SU-DHL-6 (cell line): ENCODE results near the gene SPINT2.

Experiments used
- H2AFZ ChIP-seq: fragments of 200-600 bp; sonication (generic); 2 replicates; pipeline ENCODE4 v1.6.1; 2014; ENCODE audit warnings: low read depth, mild to moderate bottlenecking, moderate library complexity, mixed read lengths, antibody characterized with exemption, low read length; ENCODE audit not compliant: severe bottlenecking
- H3F3A ChIP-seq: fragments of 200-600 bp; shearing (Covaris generic); 2 replicates; pipeline ENCODE4 v1.6.0; 2016; ENCODE audit warnings: antibody characterized with exemption, mild to moderate bottlenecking; ENCODE audit not compliant: insufficient read depth
- H3K27ac ChIP-seq: fragments of 200-600 bp; sonication (generic); 2 replicates; pipeline ENCODE4 v1.5.1; 2016; ENCODE audit warnings: low read depth, mild to moderate bottlenecking, low read length, moderate library complexity, mixed read lengths
- H3K27me3 ChIP-seq: fragments of 200-600 bp; sonication (generic), shearing (Covaris generic); 2 replicates; pipeline ENCODE4 v1.6.0; 2014; ENCODE audit warnings: mild to moderate bottlenecking, low read length
- H3K36me3 ChIP-seq: fragments of 200-600 bp; sonication (generic); 2 replicates; pipeline ENCODE4 v1.6.1; 2014; ENCODE audit warnings: mild to moderate bottlenecking, low read length, mixed read lengths
- H3K4me2 ChIP-seq: fragments of 300-600, 200-600 bp; shearing (Covaris generic), sonication (generic); 2 replicates; pipeline ENCODE4 v1.6.0; 2014; ENCODE audit warnings: low read length, low read depth, mild to moderate bottlenecking; ENCODE audit not compliant: poor library complexity, severe bottlenecking
- H3K4me3 ChIP-seq: fragments of 200-600 bp; sonication (generic); 2 replicates; pipeline ENCODE4 v1.5.1; 2014; ENCODE audit warnings: antibody characterized with exemption, low read length, mild to moderate bottlenecking, mixed read lengths; ENCODE audit not compliant: insufficient read depth, poor library complexity, severe bottlenecking
- H3K79me2 ChIP-seq: fragments of 200-600 bp; sonication (generic); 2 replicates; pipeline ENCODE4 v1.6.1; 2014; ENCODE audit warnings: mild to moderate bottlenecking, low read length, moderate library complexity; ENCODE audit not compliant: insufficient read depth
- H3K9ac ChIP-seq: fragments of 200-600 bp; sonication (generic); 2 replicates; pipeline ENCODE4 v1.7.0; 2014; ENCODE audit warnings: mild to moderate bottlenecking, low read length
- H3K9me2 ChIP-seq: fragments of 200-600 bp; sonication (generic); replicated peaks from 2 replicates; pipeline ENCODE4 v1.6.1; 2014; ENCODE audit warnings: low read length; ENCODE audit not compliant: insufficient read depth
- H3K9me3 ChIP-seq: fragments of 200-600 bp; sonication (generic); 2 replicates; pipeline ENCODE4 v1.6.1; 2014; ENCODE audit warnings: low read length, mixed read lengths; ENCODE audit not compliant: insufficient read depth
- H4K20me1 ChIP-seq: fragments of 200-600 bp; sonication (generic); 2 replicates; pipeline ENCODE4 v1.6.1; 2014; ENCODE audit warnings: low read depth, mild to moderate bottlenecking, antibody characterized with exemption, low read length, moderate library complexity, mixed read lengths
- CTCF ChIP-seq: fragments of 200-600 bp; sonication (generic); IDR thresholded peaks from one replicate; pipeline ENCODE4 v1.5.1; 2017; ENCODE audit warnings: antibody characterized with exemption, mild to moderate bottlenecking, low read length, moderate library complexity; ENCODE audit not compliant: insufficient read depth, poor library complexity, severe bottlenecking
- EZH2phosphoT487 ChIP-seq: fragments of 200-600 bp; sonication (generic), shearing (Covaris generic); conservative IDR thresholded peaks from 2 replicates; pipeline ENCODE4 v1.6.1; 2018; ENCODE audit warnings: mild to moderate bottlenecking, antibody characterized with exemption, low read length, moderate library complexity, mixed read lengths

SPINT2 gene

GRCh38 chr19:38263689-38264485, 486 bp upstream of the SPINT2 start:
- H3K9me2 ChIP-seq = no peaks in the 10 kb centered on the region
- H3K36me3 ChIP-seq = no peaks in the 10 kb centered on the region
- no peaks in the 10 kb centered on the region for H3K9me3 ChIP-seq
- no peaks in the 10 kb centered on the region for H3K27me3 ChIP-seq
- peak overlapping the region; percentile 65 for H3K4me3 ChIP-seq
- H3K27ac ChIP-seq = no peak overlapping the region
- TF ChIP-seq EZH2phosphoT487 = no peak
- TF ChIP-seq CTCF = no peak
- H3K79me2 ChIP-seq = no peaks in the 10 kb centered on the region
- H2AFZ ChIP-seq = peak overlapping the region; percentile 98
- peak overlapping the region; percentile 87 for H3K4me2 ChIP-seq
- peaks cover 14% of the 10 kb centered on the region for H3F3A ChIP-seq
- peak overlapping the region; percentile 60 for H3K9ac ChIP-seq
- no peaks in the 10 kb centered on the region for H4K20me1 ChIP-seq

- Histone ChIP-seq H3K27me3 (no peaks in the 10 kb centered on the region), H3K4me3 (peak overlapping the region; percentile 65)
Measured at GRCh38 chr19:38265213-38265861, 964 bp downstream of the SPINT2 start.

GRCh38 chr19:38265921-38266429, 1.6 kb downstream of the SPINT2 start:
- Histone ChIP-seq H3K4me3 (no peak overlapping the region), H3F3A (peaks cover 14% of the 10 kb centered on the region), H3K79me2 (no peaks in the 10 kb centered on the region), H3K9ac (no peak overlapping the region), H3K4me2 (peak overlapping the region; percentile 87), H2AFZ (no peak overlapping the region), H3K9me2 (no peaks in the 10 kb centered on the region), H4K20me1 (no peaks in the 10 kb centered on the region), H3K36me3 (no peaks in the 10 kb centered on the region), H3K9me3 (no peaks in the 10 kb centered on the region), H3K27ac (no peak overlapping the region), H3K27me3 (no peaks in the 10 kb centered on the region)
- TF ChIP-seq CTCF (no peak), EZH2phosphoT487 (no peak)

More at GRCh38 chr19:38265213-38265861, 964 bp downstream of the SPINT2 start:
- no peaks in the 10 kb centered on the region for H3K79me2 ChIP-seq
- H2AFZ ChIP-seq = peak overlapping the region; percentile 92
- no peaks in the 10 kb centered on the region for H3K9me2 ChIP-seq
- H3K9me3 ChIP-seq = no peaks in the 10 kb centered on the region
- peak overlapping the region; percentile 87 for H3K4me2 ChIP-seq
- no peaks in the 10 kb centered on the region for H4K20me1 ChIP-seq
- H3K36me3 ChIP-seq = no peaks in the 10 kb centered on the region
- peak overlapping the region; percentile 60 for H3K9ac ChIP-seq
- H3K27ac ChIP-seq = no peak overlapping the region
- peaks cover 14% of the 10 kb centered on the region for H3F3A ChIP-seq
- TF ChIP-seq EZH2phosphoT487 (no peak), CTCF (no peak)
